ENCODE results near the gene RHBDF1. TPM values are rescaled to one million over a fixed set of nuclear protein-coding genes. Genes with fewer than 3 reads are reported as not detected.

The RHBDF1 gene
- total RNA-seq, 1 donor from 2014 or later = 55.5 TPM

GRCh38 chr16:74747-75334 is 2.4 kb upstream of the RHBDF1 start:
- Histone ChIP-seq H2AFZ (ENCODE audit: low read depth, low read length) (no peak overlapping the region), H3K36me3 (ENCODE audit: insufficient read depth, low read length) (peaks cover 2% of the 10 kb centered on the region), H3K9ac (ENCODE audit: low read length) (no peak overlapping the region), H3K4me2 (ENCODE audit: low read length) (no peak overlapping the region), H3K9me3 (ENCODE audit: insufficient read depth, low read depth, low read length) (no peaks in the 10 kb centered on the region), H3K4me3 (ENCODE audit: insufficient read depth, low read depth, low read length) (no peak overlapping the region), H3K27me3 (ENCODE audit: insufficient read depth, low read length) (no peaks in the 10 kb centered on the region), H3K79me2 (ENCODE audit: insufficient read depth, low read length) (peaks cover 35% of the 10 kb centered on the region), H3K4me1 (ENCODE audit: insufficient read depth, low read length) (peaks cover 62% of the 10 kb centered on the region), H3K27ac (ENCODE audit: low read depth, low read length) (no peak overlapping the region), H4K20me1 (ENCODE audit: insufficient read depth, low read length) (peaks cover 26% of the 10 kb centered on the region)
- Mint-ChIP-seq H3K27ac (ENCODE audit: unreplicated experiment) (peak overlapping the region; percentile 86), H3K27me3 (ENCODE audit: low read depth, unreplicated experiment) (no peaks in the 10 kb centered on the region), H3K9me3 (ENCODE audit: unreplicated experiment) (no peaks in the 10 kb centered on the region), H3K4me3 (ENCODE audit: unreplicated experiment) (peak overlapping the region; percentile 68), H3K4me1 (ENCODE audit: low read depth, unreplicated experiment) (peaks cover 39% of the 10 kb centered on the region), H3K36me3 (ENCODE audit: low read depth, unreplicated experiment) (peaks cover 3% of the 10 kb centered on the region)
- FAIRE-seq = no peak
- TF ChIP-seq EZH2 (IDR thresholded peaks at IDR 0.05; ENCODE audit: insufficient read depth, low read length) (no peak), CTCF (IDR thresholded peaks at IDR 0.05; ENCODE audit: insufficient read depth, low read depth, low read length) (no peak)
- no peak for DNase-seq (ENCODE audit: low read depth)

DNA sequence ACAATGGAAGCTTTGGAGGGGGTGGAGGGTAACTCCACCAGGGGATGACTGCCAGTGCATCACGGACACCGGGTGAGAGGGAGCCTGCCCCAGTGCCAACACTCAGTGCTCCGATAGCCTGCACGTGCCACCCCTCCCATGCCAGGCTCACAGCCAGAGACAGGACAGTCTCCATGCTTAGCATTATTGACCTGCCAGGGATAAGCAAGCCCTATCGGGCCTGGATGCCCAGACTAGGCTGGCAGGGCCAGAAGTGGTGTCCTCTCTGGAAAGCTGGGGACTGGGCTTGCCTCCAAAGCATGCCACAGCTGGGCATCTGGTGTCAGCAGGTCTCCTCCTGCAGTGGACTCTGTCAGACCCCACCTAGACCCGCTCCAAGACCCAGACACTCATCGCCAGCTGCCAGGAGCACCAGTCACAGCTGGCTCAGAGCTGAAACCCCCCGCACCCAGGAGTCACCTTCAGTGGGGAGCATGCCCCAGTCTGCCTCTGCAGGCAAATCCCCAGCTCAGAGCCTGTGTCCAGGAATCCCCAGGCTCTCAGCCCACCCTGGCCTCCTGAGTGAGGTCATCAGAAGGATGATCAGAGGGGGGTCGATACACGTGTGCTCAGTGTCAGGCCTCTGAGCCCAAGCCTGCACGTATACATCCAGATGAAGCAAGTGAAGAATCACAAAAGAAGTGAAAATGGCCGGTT is 1.8 kb upstream of the RHBDF1 start:
- Mint-ChIP-seq H3K27me3 (ENCODE audit: low read depth, unreplicated experiment) (no peaks in the 10 kb centered on the region), H3K9me3 (ENCODE audit: unreplicated experiment) (no peaks in the 10 kb centered on the region), H3K4me3 (ENCODE audit: unreplicated experiment) (peak overlapping the region; percentile 68), H3K27ac (ENCODE audit: unreplicated experiment) (peak overlapping the region; percentile 86), H3K36me3 (ENCODE audit: low read depth, unreplicated experiment) (no peaks in the 10 kb centered on the region), H3K4me1 (ENCODE audit: low read depth, unreplicated experiment) (peaks cover 38% of the 10 kb centered on the region)
- FAIRE-seq = no peak
- no peaks in the 10 kb centered on the region for H3K9me3 ChIP-seq (ENCODE audit: insufficient read depth, low read depth, low read length)
- H3K4me1 ChIP-seq (ENCODE audit: insufficient read depth, low read length) = peaks cover 58% of the 10 kb centered on the region
- no peaks in the 10 kb centered on the region for H3K36me3 ChIP-seq (ENCODE audit: insufficient read depth, low read length)
- H3K79me2 ChIP-seq (ENCODE audit: insufficient read depth, low read length) = peaks cover 41% of the 10 kb centered on the region
- no peak overlapping the region for H3K4me3 ChIP-seq (ENCODE audit: insufficient read depth, low read depth, low read length)
- H3K9ac ChIP-seq (ENCODE audit: low read length) = no peak overlapping the region
- no peak overlapping the region for H2AFZ ChIP-seq (ENCODE audit: low read depth, low read length)
- H3K4me2 ChIP-seq (ENCODE audit: low read length) = no peak overlapping the region
- TF ChIP-seq CTCF (IDR thresholded peaks at IDR 0.05; ENCODE audit: insufficient read depth, low read depth, low read length) (no peak), EZH2 (IDR thresholded peaks at IDR 0.05; ENCODE audit: insufficient read depth, low read length) (no peak)
- no peaks in the 10 kb centered on the region for H3K27me3 ChIP-seq (ENCODE audit: insufficient read depth, low read length)
- no peak for DNase-seq (ENCODE audit: low read depth)
- H3K27ac ChIP-seq (ENCODE audit: low read depth, low read length) = no peak overlapping the region
- peaks cover 32% of the 10 kb centered on the region for H4K20me1 ChIP-seq (ENCODE audit: insufficient read depth, low read length)
